Panc1 (cell line): ENCODE results near the gene PMP22. TPM values are rescaled to one million over a fixed set of nuclear protein-coding genes. Genes with fewer than 3 reads are reported as not detected.

Experiments
- ATAC-seq: fragments of 200-7000 bp; cut with Tn5 transposase; 2 replicates; pipeline ENCODE4 v1.9.1; 2020; ENCODE audit warnings: mild to moderate bottlenecking, moderate library complexity
- BruUV-seq: library from RNA; stranded (reverse); fragments of 400-500 nt; replicated peaks from 2 replicates; lab custom pipeline; 2021; lab: Mats Ljungman, UMichigan
- CTCF ChIA-PET: fragments of 300-600 bp; sonication (Branson Sonifier 250); formaldehyde crosslinking; loops from one replicate; lab custom pipeline; 2022; ENCODE audit warnings: antibody characterized with exemption; lab: Charles Lee
- POLR2A ChIA-PET: fragments of 300-600 bp; sonication (Branson Sonifier 250); formaldehyde crosslinking; loops from one replicate; lab custom pipeline; 2022; ENCODE audit warnings: antibody characterized with exemption; lab: Charles Lee
- DNase-seq: peaks from one replicate; pipeline ENCODE4 v3.0.0-alpha.2; 2010; ENCODE audit warnings: low read depth, low spot score
- H3K27ac ChIP-seq: 2 replicates; pipeline ENCODE4 v1.5.1; 2011; ENCODE audit warnings: mild to moderate bottlenecking, low read length, inconsistent platforms
- H3K27me3 ChIP-seq: fragments of 200-500 bp; sonication (Bioruptor generic); 2 replicates; pipeline ENCODE4 v1.6.0; 2014; ENCODE audit warnings: low read length, inconsistent platforms; ENCODE audit not compliant: control insufficient read depth, insufficient read depth
- H3K36me3 ChIP-seq: fragments of 200-500 bp; sonication (Bioruptor generic); 2 replicates; pipeline ENCODE4 v1.5.1; 2014; ENCODE audit warnings: inconsistent platforms, mild to moderate bottlenecking, low read length, moderate library complexity; ENCODE audit not compliant: control insufficient read depth, insufficient read depth
- H3K4me1 ChIP-seq: 2 replicates; pipeline ENCODE4 v1.5.1; 2011; ENCODE audit warnings: inconsistent platforms, mild to moderate bottlenecking, low read length, moderate library complexity; ENCODE audit not compliant: control insufficient read depth, insufficient read depth
- H3K4me3 ChIP-seq, 2 experiments: 2 replicates each; pipeline ENCODE4 v1.5.1; 2011 to 2012; ENCODE audit warnings: low read depth in 2 of 2, low read length in 2 of 2, mild to moderate bottlenecking in 2 of 2, inconsistent platforms in 1 of 2, moderate library complexity in 1 of 2
- H3K9me3 ChIP-seq: fragments of 200-500 bp; sonication (Bioruptor generic); 2 replicates; pipeline ENCODE4 v1.5.1; 2014; ENCODE audit warnings: low read depth, mild to moderate bottlenecking, inconsistent platforms, low read length, moderate library complexity; ENCODE audit not compliant: control insufficient read depth, insufficient read depth
- POLR2AphosphoS5 ChIP-seq: IDR thresholded peaks from 2 replicates; pipeline ENCODE4 v1.6.1; 2012; ENCODE audit warnings: mild to moderate bottlenecking, low read depth, low read length, moderate library complexity
- SIN3A ChIP-seq: IDR thresholded peaks from 2 replicates; pipeline ENCODE4 v1.6.1; 2012; ENCODE audit warnings: low read depth, mild to moderate bottlenecking, low read length, moderate library complexity, borderline replicate concordance; ENCODE audit not compliant: insufficient read depth
- TCF7L2 ChIP-seq: IDR thresholded peaks from 2 replicates; pipeline ENCODE4 v1.6.1; 2011; ENCODE audit warnings: mild to moderate bottlenecking, low read depth, low read length, inconsistent platforms
- in situ Hi-C: cut with HindIII; loops from 2 replicates; pipeline ENCODE4 v1.10.0; 2016; ENCODE audit warnings: low sequenced_read_pairs, low pct_unique_long_range_greater_than_20kb
- intact Hi-C: fragments of 100-400 bp; cut with micrococcal nuclease; formaldehyde crosslinking; loops from one replicate; pipeline ENCODE4 v1.10.0; 2022; ENCODE audit not compliant: unreplicated experiment
- total RNA-seq: library from RNA; stranded (reverse); gene quantifications from one replicate; pipeline ENCODE4 v1.2.1, GENCODE V29; 2021; ENCODE audit not compliant: unreplicated experiment
- TF ChIP-seq, protein P1 (sequence below), 2 experiments: IDR thresholded peaks; 2 replicates each; pipeline ENCODE4 v1.6.1; 2011 to 2012; ENCODE audit warnings: low read depth in 2 of 2, control low read depth in 1 of 2, low read length in 1 of 2, mild to moderate bottlenecking in 1 of 2, moderate library complexity in 1 of 2; ENCODE audit not compliant: insufficient read depth in 1 of 2
- TF ChIP-seq, protein P2 (sequence below): fragments of 450-650 bp; IDR thresholded peaks from 2 replicates; pipeline ENCODE4 v1.5.1; 2017; ENCODE audit warnings: mild to moderate bottlenecking

Gene PMP22
- total RNA-seq, 1 experiment from 2014 or later, result 6.0 TPM

DNA sequence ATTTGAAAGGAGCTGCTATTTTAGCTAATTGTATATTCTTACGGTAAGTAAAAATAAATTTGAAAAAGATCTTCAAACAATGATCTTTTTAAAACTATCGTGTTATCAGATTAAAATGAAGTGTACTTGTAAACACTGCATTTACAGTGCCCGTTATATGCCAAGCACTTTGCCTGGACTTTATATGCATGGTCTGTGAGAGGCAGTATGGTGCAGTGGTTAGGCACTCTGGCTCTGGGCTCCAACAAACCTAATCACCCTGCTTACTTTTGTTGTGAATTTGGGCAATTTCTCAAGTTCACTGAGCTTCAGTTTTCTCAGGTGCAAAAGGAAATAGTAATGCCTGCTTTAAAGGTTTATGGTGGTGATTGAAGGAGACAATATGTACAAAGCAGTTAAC, 1.4 kb downstream of the PMP22 start:
- ATAC-seq (no peak), DNase-seq (no peak)
- ChIA-PET POLR2A (no interaction called here), CTCF (interaction anchor here (0.7 kb wide), 1 partner anchor 215 kb away, joined by 3 read pairs; no protein-coding TSS in a partner anchor)
- BruUV-seq, result no TSS peak
- Histone ChIP-seq H3K4me3 (no peak overlapping the region), H3K36me3 (no peaks in the 10 kb centered on the region; the same call in none of the 2 replicates), H3K27ac (no peak overlapping the region), H3K4me1 (peaks cover 5% of the 10 kb centered on the region; the same call in 1 of the 2 replicates), H3K27me3 (peaks cover 8% of the 10 kb centered on the region), H3K9me3 (no peaks in the 10 kb centered on the region)
- intact Hi-C loops, result no loop called here
- in situ Hi-C loops, result no loop called here
- TF ChIP-seq POLR2AphosphoS5, result no peak

DNA sequence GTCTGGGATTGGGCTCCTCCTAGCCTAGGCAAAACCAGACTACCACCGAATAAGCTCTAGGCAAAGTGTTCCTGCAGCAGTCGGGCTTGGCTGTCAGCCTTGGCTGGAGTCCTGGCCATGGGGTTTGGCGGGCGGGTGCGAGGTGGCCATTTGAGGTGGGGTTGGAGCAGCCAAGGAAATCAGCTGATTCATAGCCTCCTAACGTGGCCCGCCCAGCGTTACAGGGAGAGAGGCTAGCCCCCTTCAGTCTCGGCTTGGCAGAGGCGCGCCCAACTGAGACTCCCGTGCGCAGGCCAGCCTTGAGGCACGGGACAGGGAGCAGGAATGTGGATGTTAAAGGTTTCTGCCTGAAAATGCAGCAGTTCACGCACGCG, 1.9 kb downstream of the PMP22 start:
- peak; percentile 30 for ATAC-seq
- in situ Hi-C loops, result no loop called here
- TF ChIP-seq, protein P1, sequence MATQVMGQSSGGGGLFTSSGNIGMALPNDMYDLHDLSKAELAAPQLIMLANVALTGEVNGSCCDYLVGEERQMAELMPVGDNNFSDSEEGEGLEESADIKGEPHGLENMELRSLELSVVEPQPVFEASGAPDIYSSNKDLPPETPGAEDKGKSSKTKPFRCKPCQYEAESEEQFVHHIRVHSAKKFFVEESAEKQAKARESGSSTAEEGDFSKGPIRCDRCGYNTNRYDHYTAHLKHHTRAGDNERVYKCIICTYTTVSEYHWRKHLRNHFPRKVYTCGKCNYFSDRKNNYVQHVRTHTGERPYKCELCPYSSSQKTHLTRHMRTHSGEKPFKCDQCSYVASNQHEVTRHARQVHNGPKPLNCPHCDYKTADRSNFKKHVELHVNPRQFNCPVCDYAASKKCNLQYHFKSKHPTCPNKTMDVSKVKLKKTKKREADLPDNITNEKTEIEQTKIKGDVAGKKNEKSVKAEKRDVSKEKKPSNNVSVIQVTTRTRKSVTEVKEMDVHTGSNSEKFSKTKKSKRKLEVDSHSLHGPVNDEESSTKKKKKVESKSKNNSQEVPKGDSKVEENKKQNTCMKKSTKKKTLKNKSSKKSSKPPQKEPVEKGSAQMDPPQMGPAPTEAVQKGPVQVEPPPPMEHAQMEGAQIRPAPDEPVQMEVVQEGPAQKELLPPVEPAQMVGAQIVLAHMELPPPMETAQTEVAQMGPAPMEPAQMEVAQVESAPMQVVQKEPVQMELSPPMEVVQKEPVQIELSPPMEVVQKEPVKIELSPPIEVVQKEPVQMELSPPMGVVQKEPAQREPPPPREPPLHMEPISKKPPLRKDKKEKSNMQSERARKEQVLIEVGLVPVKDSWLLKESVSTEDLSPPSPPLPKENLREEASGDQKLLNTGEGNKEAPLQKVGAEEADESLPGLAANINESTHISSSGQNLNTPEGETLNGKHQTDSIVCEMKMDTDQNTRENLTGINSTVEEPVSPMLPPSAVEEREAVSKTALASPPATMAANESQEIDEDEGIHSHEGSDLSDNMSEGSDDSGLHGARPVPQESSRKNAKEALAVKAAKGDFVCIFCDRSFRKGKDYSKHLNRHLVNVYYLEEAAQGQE (IDR thresholded peaks at IDR 0.05; ENCODE audit: insufficient read depth in 1 of 2, low read depth in 2 of 2, low read length in 1 of 2), result no peak
- TF ChIP-seq, protein P2, sequence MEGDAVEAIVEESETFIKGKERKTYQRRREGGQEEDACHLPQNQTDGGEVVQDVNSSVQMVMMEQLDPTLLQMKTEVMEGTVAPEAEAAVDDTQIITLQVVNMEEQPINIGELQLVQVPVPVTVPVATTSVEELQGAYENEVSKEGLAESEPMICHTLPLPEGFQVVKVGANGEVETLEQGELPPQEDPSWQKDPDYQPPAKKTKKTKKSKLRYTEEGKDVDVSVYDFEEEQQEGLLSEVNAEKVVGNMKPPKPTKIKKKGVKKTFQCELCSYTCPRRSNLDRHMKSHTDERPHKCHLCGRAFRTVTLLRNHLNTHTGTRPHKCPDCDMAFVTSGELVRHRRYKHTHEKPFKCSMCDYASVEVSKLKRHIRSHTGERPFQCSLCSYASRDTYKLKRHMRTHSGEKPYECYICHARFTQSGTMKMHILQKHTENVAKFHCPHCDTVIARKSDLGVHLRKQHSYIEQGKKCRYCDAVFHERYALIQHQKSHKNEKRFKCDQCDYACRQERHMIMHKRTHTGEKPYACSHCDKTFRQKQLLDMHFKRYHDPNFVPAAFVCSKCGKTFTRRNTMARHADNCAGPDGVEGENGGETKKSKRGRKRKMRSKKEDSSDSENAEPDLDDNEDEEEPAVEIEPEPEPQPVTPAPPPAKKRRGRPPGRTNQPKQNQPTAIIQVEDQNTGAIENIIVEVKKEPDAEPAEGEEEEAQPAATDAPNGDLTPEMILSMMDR, result no peak
- TF ChIP-seq TCF7L2 (no peak), SIN3A (no peak), POLR2AphosphoS5 (no peak)
- Histone ChIP-seq H3K4me3 (peak overlapping the region; percentile 56 to 68), H3K27me3 (peaks cover 8% of the 10 kb centered on the region), H3K9me3 (no peaks in the 10 kb centered on the region), H3K27ac (no peak overlapping the region), H3K36me3 (no peaks in the 10 kb centered on the region; the same call in none of the 2 replicates), H3K4me1 (peaks cover 5% of the 10 kb centered on the region; the same call in 1 of the 2 replicates)
- intact Hi-C loops, result no loop called here
- POLR2A ChIA-PET, result no interaction called here
- DNase-seq, result no peak
- CTCF ChIA-PET, result interaction anchor here (0.6 to 1.1 kb wide), 3 partner anchors 215 to 1698 kb away, joined by 3 to 8 read pairs (median 4); no protein-coding TSS in a partner anchor
- no TSS peak for BruUV-seq
